ENCODE data around the gene ID1.

DNA sequence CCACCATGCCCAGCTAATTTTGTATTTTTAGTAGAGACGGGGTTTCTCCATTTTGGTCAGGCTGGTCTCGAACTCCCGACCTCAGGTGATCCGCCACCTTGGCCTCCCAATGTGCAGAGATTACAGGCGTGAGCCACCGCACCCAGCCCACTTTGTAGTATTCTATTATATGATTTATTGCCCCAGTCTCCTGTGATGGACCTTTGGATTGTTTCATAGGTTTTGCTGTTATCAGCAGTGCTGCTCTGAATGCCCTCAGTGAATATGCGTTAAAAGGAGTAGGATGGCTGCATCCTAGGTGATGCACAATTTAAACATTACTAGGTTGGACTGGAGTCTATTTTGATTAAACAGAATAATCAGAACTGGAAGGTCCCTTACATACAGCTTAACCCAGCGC, 10.3 kb downstream of the ID1 start:
- TF ChIP-seq POLR2A (IDR thresholded peaks at IDR 0.05) = no peak
- TF ChIP-seq, protein P1, sequence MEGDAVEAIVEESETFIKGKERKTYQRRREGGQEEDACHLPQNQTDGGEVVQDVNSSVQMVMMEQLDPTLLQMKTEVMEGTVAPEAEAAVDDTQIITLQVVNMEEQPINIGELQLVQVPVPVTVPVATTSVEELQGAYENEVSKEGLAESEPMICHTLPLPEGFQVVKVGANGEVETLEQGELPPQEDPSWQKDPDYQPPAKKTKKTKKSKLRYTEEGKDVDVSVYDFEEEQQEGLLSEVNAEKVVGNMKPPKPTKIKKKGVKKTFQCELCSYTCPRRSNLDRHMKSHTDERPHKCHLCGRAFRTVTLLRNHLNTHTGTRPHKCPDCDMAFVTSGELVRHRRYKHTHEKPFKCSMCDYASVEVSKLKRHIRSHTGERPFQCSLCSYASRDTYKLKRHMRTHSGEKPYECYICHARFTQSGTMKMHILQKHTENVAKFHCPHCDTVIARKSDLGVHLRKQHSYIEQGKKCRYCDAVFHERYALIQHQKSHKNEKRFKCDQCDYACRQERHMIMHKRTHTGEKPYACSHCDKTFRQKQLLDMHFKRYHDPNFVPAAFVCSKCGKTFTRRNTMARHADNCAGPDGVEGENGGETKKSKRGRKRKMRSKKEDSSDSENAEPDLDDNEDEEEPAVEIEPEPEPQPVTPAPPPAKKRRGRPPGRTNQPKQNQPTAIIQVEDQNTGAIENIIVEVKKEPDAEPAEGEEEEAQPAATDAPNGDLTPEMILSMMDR (IDR thresholded peaks at IDR 0.05) = no peak

Data from stomach (tissue), 4 donors.